A549 (cell line): ENCODE data around the gene FIBCD1. TPM values are rescaled to one million over a fixed set of nuclear protein-coding genes. Genes with fewer than 3 reads are reported as not detected.
A peak's percentile ranks its signal among the peaks of the same experiment; 100 is the strongest.

Experiments
- ATAC-seq, 2 experiments: fragments of 200-7000 bp in 1 of 2; fragments of >200 bp in 1 of 2; cut with Nextera tagmentation in 1 of 2; cut with Tn5 transposase in 1 of 2; 3 replicates each; pipeline versions ENCODE4 v1.8.0 to v1.9.1; 2018 to 2020; ENCODE audit warnings: mild to moderate bottlenecking in 1 of 2, moderate library complexity in 1 of 2
- CTCF ChIA-PET: fragments of 300-600 bp; sonication (Branson Sonifier 250); formaldehyde crosslinking; extraction: SDS; loops from one replicate; lab custom pipeline; 2021; ENCODE audit warnings: antibody characterized with exemption, inconsistent platforms; lab: Yijun Ruan, JAX
- POLR2A ChIA-PET: fragments of 350-600 bp; formaldehyde crosslinking; extraction: SDS; loops from one replicate; lab custom pipeline; 2021; ENCODE audit warnings: antibody characterized with exemption, inconsistent platforms; lab: Yijun Ruan, JAX
- DNase-seq, 2 experiments: peaks; one replicate each; pipeline versions ENCODE4 v3.0.0 to v3.0.0-alpha.2; 2011 to 2016; ENCODE audit warnings: low read depth in 1 of 2, low spot score in 1 of 2
- FAIRE-seq: peaks from 2 replicates; lab custom pipeline; 2011; peaks lifted over from hg19 to GRCh38; lab: Jason Lieb, UNC
- H3K27ac ChIP-seq, 2 experiments: fragments of >200 bp; sonication (Bioruptor Twin); formaldehyde crosslinking; 3 replicates each; pipeline ENCODE4 v1.5.1; 2016 to 2017
- H3K4me1 ChIP-seq: fragments of >200 bp; sonication (Bioruptor Twin); formaldehyde crosslinking; 3 replicates; pipeline ENCODE4 v1.6.1; 2016
- H3K4me2 ChIP-seq: fragments of >200 bp; sonication (Bioruptor Twin); formaldehyde crosslinking; 3 replicates; pipeline ENCODE4 v1.6.1; 2016
- H3K4me3 ChIP-seq: fragments of >200 bp; sonication (Bioruptor Twin); formaldehyde crosslinking; 3 replicates; pipeline ENCODE4 v1.5.1; 2016
- H3K9me3 ChIP-seq: fragments of >200 bp; sonication (Bioruptor Twin); formaldehyde crosslinking; 3 replicates; pipeline ENCODE4 v1.6.1; 2016
- CBX2 ChIP-seq: fragments of 200-600 bp; sonication (generic); IDR thresholded peaks from 2 replicates; pipeline ENCODE4 v1.6.1; 2016; ENCODE audit warnings: low read depth, mild to moderate bottlenecking, borderline replicate concordance
- CEBPB ChIP-seq, 2 experiments: fragments of >200 bp in 1 of 2; sonication (Bioruptor Twin) in 1 of 2; formaldehyde crosslinking in 1 of 2; IDR thresholded peaks; 2 replicates each; pipeline ENCODE4 v1.6.1; 2012 to 2016
- CHD2 ChIP-seq: fragments of 150-350 bp; IDR thresholded peaks from 2 replicates; pipeline ENCODE4 v1.6.1; 2014; ENCODE audit warnings: low read length; ENCODE audit not compliant: partially characterized antibody
- CHD4 ChIP-seq: fragments of 200-600 bp; sonication (generic); IDR thresholded peaks from 2 replicates; pipeline ENCODE4 v1.6.1; 2016; ENCODE audit warnings: antibody characterized with exemption, mild to moderate bottlenecking, borderline replicate concordance
- EHF ChIP-seq: fragments of 250-450 bp; sonication (Bioruptor Pico); IDR thresholded peaks from 2 replicates; pipeline ENCODE4 v1.5.0; 2020; ENCODE audit warnings: mild to moderate bottlenecking
- FOSB ChIP-seq: fragments of 250-450 bp; sonication (Bioruptor Pico); IDR thresholded peaks from 2 replicates; pipeline ENCODE4 v1.5.0; 2020; ENCODE audit warnings: mild to moderate bottlenecking, moderate library complexity
- GATA3 ChIP-seq: IDR thresholded peaks from 2 replicates; pipeline ENCODE4 v1.6.1; 2012; ENCODE audit warnings: borderline replicate concordance
- HDAC2 ChIP-seq: fragments of 200-600 bp; sonication (generic); IDR thresholded peaks from 2 replicates; pipeline ENCODE4 v1.6.1; 2016
- HES2 ChIP-seq: fragments of >200 bp; sonication (Bioruptor Twin); formaldehyde crosslinking; IDR thresholded peaks from 2 replicates; pipeline ENCODE4 v1.6.1; 2016
- HOXA7 ChIP-seq: fragments of 250-450 bp; sonication (Bioruptor Pico); IDR thresholded peaks from 2 replicates; pipeline ENCODE4 v1.5.0; 2020; ENCODE audit warnings: mild to moderate bottlenecking, moderate library complexity
- HOXB5 ChIP-seq: fragments of 250-450 bp; sonication (Bioruptor Pico); IDR thresholded peaks from 2 replicates; pipeline ENCODE4 v1.5.0; 2020; ENCODE audit warnings: mild to moderate bottlenecking, moderate library complexity
- JUNB ChIP-seq: fragments of >200 bp; sonication (Bioruptor Twin); formaldehyde crosslinking; IDR thresholded peaks from 2 replicates; pipeline ENCODE4 v1.6.1; 2016
- KDM5A ChIP-seq: fragments of 200-600 bp; sonication (generic); IDR thresholded peaks from 2 replicates; pipeline ENCODE4 v1.6.1; 2016; ENCODE audit warnings: antibody characterized with exemption, mild to moderate bottlenecking
- MAFK ChIP-seq: fragments of 450-650 bp; IDR thresholded peaks from 2 replicates; pipeline ENCODE4 v1.6.1; 2014; ENCODE audit not compliant: partially characterized antibody
- MAZ ChIP-seq: fragments of 150-350 bp; IDR thresholded peaks from 2 replicates; pipeline ENCODE4 v1.6.1; 2014; ENCODE audit warnings: antibody characterized with exemption, low read depth, low read length, borderline replicate concordance
- NFE2L2 ChIP-seq: fragments of 150-350 bp; conservative IDR thresholded peaks from 2 replicates; pipeline ENCODE4 v1.6.1; 2014; ENCODE audit warnings: low read length
- PHF8 ChIP-seq: fragments of 200-600 bp; sonication (generic); IDR thresholded peaks from 2 replicates; pipeline ENCODE4 v1.6.1; 2016; ENCODE audit warnings: low read depth, mild to moderate bottlenecking, antibody characterized with exemption, moderate library complexity, borderline replicate concordance
- POLR2A ChIP-seq: IDR thresholded peaks from 2 replicates; pipeline ENCODE4 v1.6.1; 2012; ENCODE audit warnings: mild to moderate bottlenecking, low read length
- RAD21 ChIP-seq, 2 experiments: fragments of >200 bp in 1 of 2; sonication (Bioruptor Twin) in 1 of 2; formaldehyde crosslinking in 1 of 2; IDR thresholded peaks in 1 of 2; conservative IDR thresholded peaks in 1 of 2; 2 replicates in 1 of 2; 3 replicates in 1 of 2; pipeline ENCODE4 v1.6.1; 2012 to 2018; ENCODE audit warnings: inconsistent platforms in 1 of 2
- REST ChIP-seq: fragments of 200-600 bp; sonication (generic); IDR thresholded peaks from 2 replicates; pipeline ENCODE4 v1.6.1; 2016; ENCODE audit warnings: antibody characterized with exemption, mild to moderate bottlenecking, moderate library complexity
- RFX5 ChIP-seq: fragments of 450-650 bp; IDR thresholded peaks from 2 replicates; pipeline ENCODE4 v1.7.1; 2014; ENCODE audit warnings: antibody characterized with exemption, mild to moderate bottlenecking, moderate library complexity
- RNF2 ChIP-seq: fragments of 200-600 bp; sonication (generic); IDR thresholded peaks from 2 replicates; pipeline ENCODE4 v1.6.1; 2016; ENCODE audit warnings: low read depth, mild to moderate bottlenecking, antibody characterized with exemption, moderate library complexity, borderline replicate concordance
- TP53 ChIP-seq: fragments of 250-450 bp; sonication (Bioruptor Pico); IDR thresholded peaks from 2 replicates; pipeline ENCODE4 v1.5.0; 2021; ENCODE audit warnings: mild to moderate bottlenecking, moderate library complexity
- ZC3H11A ChIP-seq: fragments of 450-650 bp; IDR thresholded peaks from 2 replicates; pipeline ENCODE4 v1.6.1; 2014; ENCODE audit warnings: antibody characterized with exemption, mild to moderate bottlenecking
- ZNF302 ChIP-seq: fragments of 250-450 bp; sonication (Bioruptor Pico); IDR thresholded peaks from 2 replicates; pipeline ENCODE4 v1.9.0; 2021; ENCODE audit warnings: inconsistent platforms, mild to moderate bottlenecking, moderate library complexity
- WGBS: methylation state at CpG from one replicate; pipeline ENCODE4 v1.1.6; 2017; ENCODE audit errors: missing lambda C conversion rate; 5-methylcytosine and 5-hydroxymethylcytosine counted together
- polyA plus RNA-seq, 4 experiments: library from polyadenylated mRNA; depleted of rRNA in 3 of 4; stranded (reverse); fragments of >200 nt; fragmentation: RNase III in 1 of 4; extraction: RNeasy Plus Mini Kit Qiagen cat#74134 plus additional on column Dnase treatment in 1 of 4; gene quantifications; 2 replicates in 3 of 4; 3 replicates in 1 of 4; pipeline ENCODE4 v1.2.3, GENCODE V29; 2011 to 2017

The FIBCD1 gene
- polyA plus RNA-seq, 2 of the 4 experiments (the other 2 are of a cell fraction), result 4.8 to 4.9 TPM

- H3K4me3 ChIP-seq, result no peak overlapping the region
- H3K27ac ChIP-seq, result peak overlapping the region; percentile 71 to 75; a peak in 2 of 6 replicates
- CTCF ChIA-PET, result interaction anchor here (0.7 to 7.8 kb wide), 7 partner anchors 11 to 83 kb away, joined by 3 to 78 read pairs (median 5); no protein-coding TSS in a partner anchor
- ATAC-seq (no peak), DNase-seq (no peak), FAIRE-seq (no peak)
- peaks cover 42% of the 10 kb centered on the region for H3K4me1 ChIP-seq
- peaks cover 9% of the 10 kb centered on the region for H3K9me3 ChIP-seq
- POLR2A ChIA-PET, result no interaction called here
- 95% methylated on average over 9 of the region's 9 CpGs for WGBS
- TF ChIP-seq RFX5 (no peak), POLR2A (no peak), GATA3 (no peak), RAD21 (conservative IDR thresholded peaks at IDR 0.05 in 1 of 2, IDR thresholded peaks at IDR 0.05 in 1 of 2) (no peak), KDM5A (no peak), ZC3H11A (no peak), NFE2L2 (no peak), HOXA7 (CRISPR knock-in tag) (no peak), JUNB (no peak), MAZ (no peak), HES2 (no peak), FOSB (CRISPR knock-in tag) (no peak)
- peak overlapping the region; percentile 20; the same call in 1 of the 3 replicates for H3K4me2 ChIP-seq
Measured at GRCh38 chr9:130945173-130945572, 6.1 kb upstream of the FIBCD1 start.

GRCh38 chr9:130944510-130945058, 5.5 kb upstream of the FIBCD1 start:
- TF ChIP-seq REST (peak; percentile 48; the same call in 1 of the 2 replicates), CEBPB (IDR thresholded peaks at IDR 0.05) (no peak)
- Histone ChIP-seq H3K4me3 (no peak overlapping the region), H3K27ac (peak overlapping the region; percentile 36 to 71; a peak in 2 of 6 replicates), H3K9me3 (peaks cover 4% of the 10 kb centered on the region), H3K4me1 (peaks cover 42% of the 10 kb centered on the region), H3K4me2 (peak overlapping the region; percentile 20; the same call in 2 of the 3 replicates)
- 13% methylated on average over 3 of the region's 3 CpGs for WGBS
- POLR2A ChIA-PET, result no interaction called here
- DNase-seq (no peak), ATAC-seq (no peak), FAIRE-seq (no peak)
- CTCF ChIA-PET, result interaction anchor here (0.7 to 7.8 kb wide), 10 partner anchors 10 to 97 kb away, joined by 3 to 78 read pairs (median 4); no protein-coding TSS in a partner anchor

GRCh38 chr9:130943777-130944176, 4.7 kb upstream of the FIBCD1 start:
- H3K9me3 ChIP-seq, result no peaks in the 10 kb centered on the region
- H3K4me3 ChIP-seq, result no peak overlapping the region
- peak overlapping the region; percentile 32; the same call in 2 of the 3 replicates for H3K4me2 ChIP-seq
- 41% methylated on average over 14 of the region's 14 CpGs for WGBS
- DNase-seq, result no peak
- ChIA-PET POLR2A (no interaction called here), CTCF (interaction anchor here (0.6 to 7.8 kb wide), 13 partner anchors 12 to 448 kb away, joined by 3 to 78 read pairs (median 4); no protein-coding TSS in a partner anchor)
- H3K4me1 ChIP-seq, result peaks cover 42% of the 10 kb centered on the region
- no peak for ATAC-seq
- FAIRE-seq, result no peak
- peak overlapping the region; percentile 18 to 42; a peak in 3 of 6 replicates for H3K27ac ChIP-seq
- no peak for TF ChIP-seq HOXB5 (CRISPR knock-in tag)
- TF ChIP-seq CHD4, result no peak
- TF ChIP-seq RFX5, result no peak
- TF ChIP-seq TP53, result no peak
- no peak for TF ChIP-seq HDAC2
- TF ChIP-seq EHF, result no peak
- no peak for TF ChIP-seq ZNF302 (CRISPR knock-in tag)
- TF ChIP-seq CHD2, result no peak
- no peak for TF ChIP-seq REST
- TF ChIP-seq RAD21 (conservative IDR thresholded peaks at IDR 0.05 in 1 of 2, IDR thresholded peaks at IDR 0.05 in 1 of 2), result no peak
- TF ChIP-seq CBX2, result no peak
- TF ChIP-seq RNF2, result no peak
- TF ChIP-seq PHF8, result no peak
- TF ChIP-seq MAFK, result no peak
